ENCODE data around the gene SESN2. TPM values are rescaled to one million over a fixed set of nuclear protein-coding genes. Genes with fewer than 3 reads are reported as not detected.

SESN2 gene
- total and polyA plus RNA-seq, 2 donors (not counting 1 experiment from before 2014, with no cell fraction given): 4.5 to 5.4 TPM

DNA sequence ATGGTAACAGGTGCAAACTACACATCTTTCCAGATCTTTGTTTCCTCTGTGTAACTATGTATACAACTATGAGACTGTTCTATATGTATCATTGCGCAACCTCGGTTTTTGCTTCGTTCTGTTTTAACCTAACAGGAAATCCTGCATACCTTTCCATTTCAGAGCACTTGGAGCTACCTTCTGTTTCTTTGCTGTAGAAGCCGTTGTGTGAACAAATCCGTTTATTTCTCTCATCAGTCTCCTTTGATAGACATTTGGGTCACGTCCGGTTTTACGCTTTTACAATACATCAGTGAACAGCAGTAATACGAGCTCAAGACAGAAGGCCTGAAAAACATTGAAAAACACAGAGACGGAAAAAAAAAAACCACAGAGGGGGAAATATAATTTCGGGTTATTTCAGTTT is 12.9 kb upstream of the SESN2 start:
- H3K4me3 ChIP-seq (ENCODE audit: control extremely low read depth in 1 of 5, extremely low read depth in 1 of 5, insufficient read depth in 1 of 5, low read depth in 2 of 5, low read length in 4 of 5): peak overlapping the region; percentile 71 to 98 (median 77)
- H3K9me3 Mint-ChIP-seq (ENCODE audit: insufficient read depth): no peaks in the 10 kb centered on the region
- H3K4me3 Mint-ChIP-seq: peak overlapping the region; percentile 83
- no peaks in the 10 kb centered on the region for H3K27me3 ChIP-seq (replicated peaks in 1 of 4; ENCODE audit: control extremely low read depth in 1 of 4, control insufficient read depth in 3 of 4, insufficient read depth in 4 of 4, low read length in 3 of 4)
- intact Hi-C loops (cut with micrococcal nuclease): loop anchor here (2.0 to 10.0 kb wide), 5 partner anchors 14 to 936 kb away; partner anchors contain the start of genes DNAJC8, GMEB1, RNU11 and SRSF4
- POLR2A ChIA-PET: interaction anchor here (0.6 to 4.6 kb wide), 6 partner anchors 8 to 1701 kb away, joined by 3 to 46 read pairs (median 4); partner anchors contain the start of genes ATP5IF1 and SESN2
- peak overlapping the region; percentile 88 for H3K27ac Mint-ChIP-seq
- no peaks in the 10 kb centered on the region for H3K79me2 ChIP-seq (ENCODE audit: control insufficient read depth, insufficient read depth, low read length)
- CTCF ChIA-PET: interaction anchor here (0.9 to 6.8 kb wide), 6 partner anchors 12 to 473 kb away, joined by 3 to 65 read pairs (median 6); partner anchors contain the start of genes ATP5IF1, DNAJC8, EYA3 and SESN2
- H3K9me3 ChIP-seq (ENCODE audit: control extremely low read depth in 1 of 3, control insufficient read depth in 2 of 3, insufficient read depth in 1 of 3, low read length in 2 of 3): no peaks in the 10 kb centered on the region
- peak; percentile 72 for DNase-seq
- no peaks in the 10 kb centered on the region for H4K20me1 ChIP-seq (ENCODE audit: control insufficient read depth, insufficient read depth, low read length, poor library complexity, severe bottlenecking)
- H2AFZ ChIP-seq (ENCODE audit: insufficient read depth, low read depth, low read length, poor library complexity, severe bottlenecking): peak overlapping the region; percentile 75
- H3K9ac ChIP-seq (ENCODE audit: low read length): peak overlapping the region; percentile 89
- peak overlapping the region; percentile 70 for H3K4me2 ChIP-seq (replicated peaks; ENCODE audit: low read depth, low read length, poor library complexity, severe bottlenecking)
- ATAC-seq (ENCODE audit: low read depth): peak; percentile 2
- peaks cover 0 to 4% of the 10 kb centered on the region in 2 experiments for H3K36me3 ChIP-seq (replicated peaks in 1 of 2; ENCODE audit: control extremely low read depth in 1 of 2, control insufficient read depth in 1 of 2, extremely low read depth in 1 of 2, insufficient read depth in 2 of 2, low read length in 1 of 2)
- peak overlapping the region; percentile 89 to 92 for H3K27ac ChIP-seq (ENCODE audit: low read length in 2 of 2)
- H3K27me3 Mint-ChIP-seq: no peaks in the 10 kb centered on the region
- H3K4me1 ChIP-seq (ENCODE audit: control insufficient read depth in 2 of 2, insufficient read depth in 2 of 2, low read length in 2 of 2): peaks cover 43 to 57% of the 10 kb centered on the region in 2 donors
- TF ChIP-seq, protein P1, sequence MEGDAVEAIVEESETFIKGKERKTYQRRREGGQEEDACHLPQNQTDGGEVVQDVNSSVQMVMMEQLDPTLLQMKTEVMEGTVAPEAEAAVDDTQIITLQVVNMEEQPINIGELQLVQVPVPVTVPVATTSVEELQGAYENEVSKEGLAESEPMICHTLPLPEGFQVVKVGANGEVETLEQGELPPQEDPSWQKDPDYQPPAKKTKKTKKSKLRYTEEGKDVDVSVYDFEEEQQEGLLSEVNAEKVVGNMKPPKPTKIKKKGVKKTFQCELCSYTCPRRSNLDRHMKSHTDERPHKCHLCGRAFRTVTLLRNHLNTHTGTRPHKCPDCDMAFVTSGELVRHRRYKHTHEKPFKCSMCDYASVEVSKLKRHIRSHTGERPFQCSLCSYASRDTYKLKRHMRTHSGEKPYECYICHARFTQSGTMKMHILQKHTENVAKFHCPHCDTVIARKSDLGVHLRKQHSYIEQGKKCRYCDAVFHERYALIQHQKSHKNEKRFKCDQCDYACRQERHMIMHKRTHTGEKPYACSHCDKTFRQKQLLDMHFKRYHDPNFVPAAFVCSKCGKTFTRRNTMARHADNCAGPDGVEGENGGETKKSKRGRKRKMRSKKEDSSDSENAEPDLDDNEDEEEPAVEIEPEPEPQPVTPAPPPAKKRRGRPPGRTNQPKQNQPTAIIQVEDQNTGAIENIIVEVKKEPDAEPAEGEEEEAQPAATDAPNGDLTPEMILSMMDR (IDR thresholded peaks at IDR 0.05): no peak
- no peak for TF ChIP-seq EZH2 (IDR thresholded peaks at IDR 0.05; ENCODE audit: borderline replicate concordance, insufficient read depth, low read depth, low read length, poor library complexity, severe bottlenecking)
- H3K4me1 Mint-ChIP-seq: peaks cover 55% of the 10 kb centered on the region
- whole genome bisulfite sequencing (ENCODE audit: insufficient coverage): 0% methylated on average over 3 of the region's 11 CpGs
